ENCODE measurements around the gene ZDHHC22. TPM values are rescaled to one million over a fixed set of nuclear protein-coding genes. Genes with fewer than 3 reads are reported as not detected.

ZDHHC22 gene
- total and polyA plus RNA-seq, 3 donors from 2014 or later = 0.84 to 3.2 (median 1.7) TPM

DNA sequence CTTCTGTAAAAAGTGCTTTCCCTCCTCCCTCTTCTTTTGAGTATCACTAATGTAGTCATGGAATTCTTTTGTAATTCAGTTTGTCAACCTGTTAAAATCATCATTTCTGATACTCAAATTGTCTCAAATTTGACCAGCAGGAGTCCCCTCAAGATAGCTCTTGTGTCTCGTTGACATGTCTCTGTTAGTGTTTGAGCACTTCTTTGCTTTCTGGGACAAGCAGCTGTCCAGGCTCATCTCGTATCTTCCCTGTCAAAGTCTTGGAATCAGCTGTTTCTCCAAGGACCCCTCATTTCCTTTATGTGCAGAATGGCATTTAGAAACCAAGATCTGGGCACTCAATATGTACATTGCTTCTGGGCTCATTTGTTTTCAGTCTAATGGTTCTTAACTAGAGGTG is 32.8 kb downstream of the ZDHHC22 start:
- TF ChIP-seq, protein P1, sequence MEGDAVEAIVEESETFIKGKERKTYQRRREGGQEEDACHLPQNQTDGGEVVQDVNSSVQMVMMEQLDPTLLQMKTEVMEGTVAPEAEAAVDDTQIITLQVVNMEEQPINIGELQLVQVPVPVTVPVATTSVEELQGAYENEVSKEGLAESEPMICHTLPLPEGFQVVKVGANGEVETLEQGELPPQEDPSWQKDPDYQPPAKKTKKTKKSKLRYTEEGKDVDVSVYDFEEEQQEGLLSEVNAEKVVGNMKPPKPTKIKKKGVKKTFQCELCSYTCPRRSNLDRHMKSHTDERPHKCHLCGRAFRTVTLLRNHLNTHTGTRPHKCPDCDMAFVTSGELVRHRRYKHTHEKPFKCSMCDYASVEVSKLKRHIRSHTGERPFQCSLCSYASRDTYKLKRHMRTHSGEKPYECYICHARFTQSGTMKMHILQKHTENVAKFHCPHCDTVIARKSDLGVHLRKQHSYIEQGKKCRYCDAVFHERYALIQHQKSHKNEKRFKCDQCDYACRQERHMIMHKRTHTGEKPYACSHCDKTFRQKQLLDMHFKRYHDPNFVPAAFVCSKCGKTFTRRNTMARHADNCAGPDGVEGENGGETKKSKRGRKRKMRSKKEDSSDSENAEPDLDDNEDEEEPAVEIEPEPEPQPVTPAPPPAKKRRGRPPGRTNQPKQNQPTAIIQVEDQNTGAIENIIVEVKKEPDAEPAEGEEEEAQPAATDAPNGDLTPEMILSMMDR (IDR thresholded peaks at IDR 0.05) = no peak
- TF ChIP-seq POLR2A (IDR thresholded peaks at IDR 0.05) = no peak
- no peaks in the 10 kb centered on the region for H3K36me3 ChIP-seq (ENCODE audit: low read depth, missing control alignments)
- 93 to 100% methylated on average over 2 of the region's 2 CpGs for WGBS, 2 donors

DNA sequence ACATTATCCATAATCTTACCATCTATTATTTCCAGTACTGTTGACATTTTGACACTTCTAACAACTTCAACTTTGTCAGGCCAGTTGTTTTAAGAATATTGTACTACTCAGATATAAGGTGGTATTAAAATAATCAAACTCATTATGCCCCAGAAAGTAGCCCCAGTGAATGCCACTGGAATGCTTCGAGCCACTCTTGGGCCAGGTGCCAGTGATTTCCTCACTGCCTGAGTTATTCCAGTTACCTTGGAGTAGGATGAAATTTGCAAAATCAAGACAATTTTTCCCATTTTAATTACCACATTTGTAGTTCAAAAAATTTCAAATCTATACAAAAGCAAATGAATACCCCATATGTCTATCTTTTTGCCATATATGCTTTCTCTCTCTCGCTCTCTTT is 34.4 kb downstream of the ZDHHC22 start:
- 71 to 78% methylated on average over 2 of the region's 2 CpGs for WGBS, 2 donors
- Histone ChIP-seq H3K27ac (no peak overlapping the region), H3K27me3 (no peaks in the 10 kb centered on the region), H3K4me3 (no peak overlapping the region), H3K36me3 (ENCODE audit: low read depth, missing control alignments) (no peaks in the 10 kb centered on the region), H3K9me3 (no peaks in the 10 kb centered on the region), H3K4me1 (peaks cover 29% of the 10 kb centered on the region)
- intact Hi-C loops (cut with DNase I; ENCODE audit: low total_unique reads) = no loop called here
- DNase-seq = no peak
- no peak for TF ChIP-seq POLR2A (IDR thresholded peaks at IDR 0.05)
- TF ChIP-seq, protein P1 (IDR thresholded peaks at IDR 0.05) = no peak

More for the DNA sequence above, 32.8 kb downstream of the ZDHHC22 start:
- H3K27me3 ChIP-seq = no peaks in the 10 kb centered on the region
- intact Hi-C loops (cut with DNase I; ENCODE audit: low total_unique reads) = no loop called here
- no peak for DNase-seq
- H3K27ac ChIP-seq = peak overlapping the region in 1 of 2 donors; percentile 78
- no peak overlapping the region for H3K4me3 ChIP-seq
- peaks cover 22% of the 10 kb centered on the region for H3K4me1 ChIP-seq
- no peaks in the 10 kb centered on the region for H3K9me3 ChIP-seq

DNA sequence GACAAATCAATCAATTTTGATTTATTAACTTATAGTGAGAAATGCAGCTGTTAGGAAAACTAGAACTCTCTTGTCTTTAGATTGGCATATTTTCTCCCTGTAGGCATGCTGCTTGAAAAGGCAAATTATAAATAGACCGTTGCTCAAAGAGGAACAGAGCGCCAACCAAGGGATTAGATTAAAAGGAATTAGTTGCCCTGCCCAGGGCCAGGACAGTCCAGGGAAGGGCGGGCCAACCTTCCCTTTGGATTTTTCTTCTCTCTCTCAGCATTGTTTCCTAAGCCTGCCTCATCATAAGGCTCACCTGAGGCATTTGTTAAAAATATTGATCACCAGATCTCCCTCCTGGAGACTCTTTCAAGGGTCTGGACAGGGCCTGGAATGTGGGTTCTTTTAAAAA is 34.9 kb downstream of the ZDHHC22 start:
- H3K4me1 ChIP-seq = peaks cover 25% of the 10 kb centered on the region
- H3K36me3 ChIP-seq (ENCODE audit: low read depth, missing control alignments) = no peaks in the 10 kb centered on the region
- WGBS, 2 donors = 71 to 96% methylated on average over 3 of the region's 3 CpGs
- H3K9me3 ChIP-seq = no peaks in the 10 kb centered on the region
- no peak for DNase-seq
- H3K27me3 ChIP-seq = no peaks in the 10 kb centered on the region
- TF ChIP-seq POLR2A (IDR thresholded peaks at IDR 0.05) = no peak
- TF ChIP-seq, protein P1 (IDR thresholded peaks at IDR 0.05) = no peak
- no peak overlapping the region for H3K4me3 ChIP-seq
- no peak overlapping the region for H3K27ac ChIP-seq
- intact Hi-C loops (cut with DNase I; ENCODE audit: low total_unique reads) = no loop called here

DNA sequence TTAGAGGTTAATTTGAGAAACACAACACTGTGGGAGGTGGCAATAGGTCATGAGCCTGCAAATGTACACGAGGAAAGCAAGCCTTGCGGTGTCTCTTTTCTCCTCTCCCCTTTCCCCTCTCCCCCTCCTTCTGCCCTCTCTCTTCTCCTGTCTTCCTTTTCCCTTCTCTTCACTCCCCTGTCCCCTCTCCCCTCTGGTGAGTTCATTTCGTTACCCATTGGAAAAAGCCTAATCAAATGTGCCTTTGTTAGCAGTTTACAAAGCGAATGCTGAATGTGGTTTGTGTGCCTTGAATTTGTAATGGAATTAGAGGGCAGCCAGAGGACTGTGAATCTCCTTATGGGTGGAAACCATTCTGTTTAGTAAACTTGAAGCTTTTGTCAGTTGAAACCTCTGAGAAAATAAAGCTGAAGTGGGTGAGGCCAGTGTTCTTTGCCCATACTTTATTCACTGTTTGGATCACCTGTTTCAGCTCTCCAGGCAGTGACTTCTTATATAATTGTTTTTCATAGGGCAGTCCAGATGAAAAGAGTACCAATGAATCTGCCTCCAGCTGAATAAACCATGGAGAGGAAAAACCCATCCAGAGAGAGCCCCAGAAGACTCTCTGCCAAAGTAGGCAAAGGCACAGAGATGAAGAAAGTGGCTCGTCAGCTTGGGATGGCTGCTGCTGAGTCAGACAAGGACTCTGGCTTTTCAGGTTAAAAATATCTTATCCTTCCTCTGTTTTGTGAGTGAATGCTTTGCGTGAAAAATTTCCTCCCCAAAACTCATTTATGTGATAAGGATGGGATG is 36.2 kb downstream of the ZDHHC22 start:
- 62 to 63% methylated on average over 6 of the region's 6 CpGs for WGBS, 2 donors
- H3K36me3 ChIP-seq (ENCODE audit: low read depth, missing control alignments) = no peaks in the 10 kb centered on the region
- no peaks in the 10 kb centered on the region for H3K27me3 ChIP-seq
- H3K4me1 ChIP-seq = peaks cover 24% of the 10 kb centered on the region
- intact Hi-C loops (cut with DNase I; ENCODE audit: low total_unique reads) = no loop called here
- no peaks in the 10 kb centered on the region for H3K9me3 ChIP-seq
- no peak for DNase-seq
- peak overlapping the region in 1 of 2 donors; percentile 32 for H3K27ac ChIP-seq
- H3K4me3 ChIP-seq = no peak overlapping the region
- TF ChIP-seq, protein P1 (IDR thresholded peaks at IDR 0.05) = no peak
- TF ChIP-seq POLR2A (IDR thresholded peaks at IDR 0.05) = no peak

DNA sequence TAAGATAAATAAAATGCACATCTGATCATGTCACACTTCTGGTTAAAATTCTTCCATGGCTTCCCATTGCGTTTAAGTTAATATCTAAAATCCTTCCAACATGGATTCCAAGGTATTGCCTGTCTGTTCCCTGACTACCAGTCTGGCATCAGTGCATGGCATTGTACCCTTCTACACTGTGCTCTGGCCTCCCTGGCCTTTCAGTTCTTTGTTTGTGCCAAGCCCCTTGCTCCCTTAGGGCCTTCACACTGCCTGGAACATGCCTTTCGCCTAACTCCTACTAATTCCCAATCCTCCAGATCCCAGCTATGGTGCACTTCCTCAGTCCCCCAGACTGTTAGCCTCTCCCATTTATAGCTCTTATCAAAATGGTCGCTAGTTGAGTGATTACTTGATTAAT is 37.2 kb downstream of the ZDHHC22 start:
- Histone ChIP-seq H3K4me1 (peaks cover 23% of the 10 kb centered on the region), H3K36me3 (ENCODE audit: low read depth, missing control alignments) (no peaks in the 10 kb centered on the region), H3K27me3 (no peaks in the 10 kb centered on the region), H3K27ac (no peak overlapping the region), H3K9me3 (no peaks in the 10 kb centered on the region), H3K4me3 (no peak overlapping the region)
- WGBS, 2 donors = 73 to 85% methylated on average over 3 of the region's 3 CpGs
- intact Hi-C loops (cut with DNase I; ENCODE audit: low total_unique reads) = no loop called here
- no peak for TF ChIP-seq POLR2A (IDR thresholded peaks at IDR 0.05)
- TF ChIP-seq, protein P1 (IDR thresholded peaks at IDR 0.05) = no peak
- no peak for DNase-seq

Measured in testis (tissue), 3 donors.